Coronary artery (tissue), 2 donors: ENCODE measurements around the gene RDH16.
"Not testable (repeated sequence)": the region's sequence is repeated elsewhere in the genome, so short reads cannot be mapped to it uniquely, and the experiment has no call there.

Experiments used
- DNase-seq: peaks from one replicate; pipeline ENCODE4 v3.0.0-alpha.2; 2017; ENCODE audit warnings: low spot score
- H3K27ac ChIP-seq, 2 donors: fragments of 200-600 bp; sonication (generic); one replicate each; pipeline ENCODE4 v1.5.1; 2016 to 2019
- H3K4me3 ChIP-seq: fragments of 200-600 bp; sonication (generic); 2 replicates; pipeline ENCODE4 v1.5.1; 2016; ENCODE audit warnings: mild to moderate bottlenecking, moderate library complexity
- TF ChIP-seq, protein P1 (sequence below): fragments of 200-600 bp; sonication (generic); IDR thresholded peaks from one replicate; pipeline ENCODE4 v1.5.1; 2019; ENCODE audit warnings: antibody characterized with exemption

RDH16 gene

DNA sequence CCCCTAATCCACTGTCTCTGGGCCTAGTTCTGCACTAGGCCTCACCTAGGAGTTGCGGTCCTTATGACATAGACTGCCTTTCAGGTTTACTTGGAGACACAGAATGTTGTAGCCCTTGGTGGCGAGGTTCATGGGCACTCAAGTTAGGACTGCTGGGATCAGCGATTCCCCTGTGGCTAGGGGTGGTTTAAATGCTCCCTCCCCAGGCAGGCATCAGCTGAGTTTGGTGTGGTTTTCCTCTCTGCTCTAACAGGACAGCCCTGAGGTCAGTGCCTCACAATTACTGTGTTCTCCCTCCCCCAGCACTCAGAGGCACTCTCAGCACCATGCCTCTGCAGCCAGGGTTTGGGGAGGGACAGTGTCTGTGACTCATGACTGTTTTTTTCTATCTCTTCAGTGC is 22.2 kb upstream of the RDH16 start:
- Histone ChIP-seq H3K27ac (no peak overlapping the region), H3K4me3 (no peak overlapping the region)
- DNase-seq, result peak; percentile 43
- TF ChIP-seq, protein P1, sequence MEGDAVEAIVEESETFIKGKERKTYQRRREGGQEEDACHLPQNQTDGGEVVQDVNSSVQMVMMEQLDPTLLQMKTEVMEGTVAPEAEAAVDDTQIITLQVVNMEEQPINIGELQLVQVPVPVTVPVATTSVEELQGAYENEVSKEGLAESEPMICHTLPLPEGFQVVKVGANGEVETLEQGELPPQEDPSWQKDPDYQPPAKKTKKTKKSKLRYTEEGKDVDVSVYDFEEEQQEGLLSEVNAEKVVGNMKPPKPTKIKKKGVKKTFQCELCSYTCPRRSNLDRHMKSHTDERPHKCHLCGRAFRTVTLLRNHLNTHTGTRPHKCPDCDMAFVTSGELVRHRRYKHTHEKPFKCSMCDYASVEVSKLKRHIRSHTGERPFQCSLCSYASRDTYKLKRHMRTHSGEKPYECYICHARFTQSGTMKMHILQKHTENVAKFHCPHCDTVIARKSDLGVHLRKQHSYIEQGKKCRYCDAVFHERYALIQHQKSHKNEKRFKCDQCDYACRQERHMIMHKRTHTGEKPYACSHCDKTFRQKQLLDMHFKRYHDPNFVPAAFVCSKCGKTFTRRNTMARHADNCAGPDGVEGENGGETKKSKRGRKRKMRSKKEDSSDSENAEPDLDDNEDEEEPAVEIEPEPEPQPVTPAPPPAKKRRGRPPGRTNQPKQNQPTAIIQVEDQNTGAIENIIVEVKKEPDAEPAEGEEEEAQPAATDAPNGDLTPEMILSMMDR, result no peak

DNA sequence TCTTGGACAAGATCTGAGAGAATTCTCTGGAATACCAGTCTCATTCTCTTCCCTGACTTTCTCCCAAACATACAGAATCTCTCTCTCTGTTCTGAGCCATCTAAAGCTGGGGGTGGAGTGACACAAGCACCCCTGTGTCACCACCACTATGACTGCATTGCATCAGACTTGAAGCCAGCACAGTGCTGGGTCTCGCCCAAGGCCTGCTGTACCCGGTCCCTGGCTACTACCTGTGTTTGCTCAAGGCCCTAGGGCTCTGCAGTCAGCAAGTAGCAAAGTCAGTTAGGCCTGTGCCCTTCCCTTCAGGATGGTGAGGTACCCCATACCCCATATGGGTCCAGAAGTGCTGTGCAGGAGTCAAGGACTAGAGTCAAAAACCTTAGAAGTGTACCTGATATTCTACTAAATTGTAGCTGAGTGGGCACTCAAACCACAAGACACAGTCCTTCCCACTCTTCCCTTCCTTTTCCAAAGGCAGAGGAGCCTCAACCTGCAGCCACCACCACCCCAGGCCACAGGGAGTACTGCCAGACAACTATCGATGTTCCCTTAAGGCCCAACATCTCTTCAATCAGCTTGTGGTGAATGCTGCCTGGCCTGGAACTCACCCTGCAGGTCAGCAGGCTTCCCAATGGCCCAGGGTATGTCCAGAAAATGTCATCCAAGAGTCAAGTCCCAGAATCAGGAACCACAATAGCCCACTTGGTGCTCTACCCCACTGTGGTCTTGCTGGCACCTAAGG is 21.2 kb upstream of the RDH16 start:
- TF ChIP-seq, protein P1, result no peak
- Histone ChIP-seq H3K4me3 (no peak overlapping the region), H3K27ac (no peak overlapping the region)
- DNase-seq, result peak; percentile 33

DNA sequence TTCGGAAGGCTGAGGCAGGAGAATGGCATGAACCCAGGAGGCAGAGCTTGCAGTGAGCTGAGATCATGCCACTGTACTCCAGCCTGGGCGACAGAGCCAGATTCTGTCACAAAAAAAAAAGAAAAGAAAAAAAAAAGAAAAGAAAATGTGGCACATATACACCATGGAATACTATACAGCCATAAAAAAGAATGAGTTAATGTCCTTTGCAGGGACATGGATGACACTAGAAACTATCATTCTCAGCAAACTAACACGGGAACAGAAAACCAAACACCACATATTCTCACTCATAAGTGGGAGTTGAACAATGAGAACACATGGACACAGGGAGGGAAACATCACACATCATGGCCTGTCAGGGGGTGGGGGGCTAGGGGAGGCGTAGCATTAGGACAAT is 20.0 kb upstream of the RDH16 start:
- H3K4me3 ChIP-seq, DNase-seq, H3K27ac ChIP-seq: not testable (repeated sequence)

DNA sequence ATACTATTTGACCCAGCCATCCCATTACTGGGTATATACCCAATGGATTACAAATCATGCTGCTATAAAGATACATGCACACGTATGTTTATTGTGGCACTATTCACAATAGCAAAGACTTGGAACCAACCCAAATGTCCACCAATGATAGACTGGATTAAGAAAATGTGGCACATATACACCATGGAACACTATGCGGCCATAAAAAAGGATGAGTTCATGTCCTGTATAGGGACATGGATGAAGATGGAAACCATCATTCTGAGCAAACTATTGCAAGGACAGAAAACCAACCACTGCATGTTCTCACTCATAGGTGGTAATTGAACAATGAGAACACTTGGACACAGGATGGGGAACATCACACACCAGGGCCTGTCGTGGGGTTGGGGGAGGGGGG is 16.8 kb upstream of the RDH16 start:
- H3K27ac ChIP-seq, DNase-seq, H3K4me3 ChIP-seq: not testable (repeated sequence)

DNA sequence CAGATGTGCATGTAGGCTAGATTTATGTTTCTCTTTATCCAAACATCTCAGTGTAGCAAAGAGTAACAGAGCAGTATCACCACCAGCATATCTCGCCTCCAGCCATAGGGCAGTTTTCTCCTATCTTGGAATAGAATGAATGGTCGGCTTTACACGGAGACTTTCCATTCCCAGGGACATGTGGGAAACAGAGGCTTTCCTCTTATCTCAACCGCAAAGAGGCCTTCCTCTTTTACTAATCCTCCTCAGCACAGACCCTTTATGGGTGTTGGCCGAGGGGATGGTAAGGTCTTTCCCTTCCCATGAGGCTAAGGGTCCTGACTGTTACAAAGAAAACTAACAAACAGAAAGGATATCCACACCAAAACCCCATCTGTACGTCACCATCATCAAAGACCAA is 11.5 kb upstream of the RDH16 start:
- H3K4me3 ChIP-seq, DNase-seq, H3K27ac ChIP-seq: not testable (repeated sequence)

- H3K4me3 ChIP-seq, H3K27ac ChIP-seq, DNase-seq: not testable (repeated sequence)
Observed at GRCh38 chr12:56965997-56966642, 8.7 kb upstream of the RDH16 start.

GRCh38 chr12:56965124-56965523 is 7.7 kb upstream of the RDH16 start:
- H3K27ac ChIP-seq, H3K4me3 ChIP-seq, DNase-seq: not testable (repeated sequence)

DNA sequence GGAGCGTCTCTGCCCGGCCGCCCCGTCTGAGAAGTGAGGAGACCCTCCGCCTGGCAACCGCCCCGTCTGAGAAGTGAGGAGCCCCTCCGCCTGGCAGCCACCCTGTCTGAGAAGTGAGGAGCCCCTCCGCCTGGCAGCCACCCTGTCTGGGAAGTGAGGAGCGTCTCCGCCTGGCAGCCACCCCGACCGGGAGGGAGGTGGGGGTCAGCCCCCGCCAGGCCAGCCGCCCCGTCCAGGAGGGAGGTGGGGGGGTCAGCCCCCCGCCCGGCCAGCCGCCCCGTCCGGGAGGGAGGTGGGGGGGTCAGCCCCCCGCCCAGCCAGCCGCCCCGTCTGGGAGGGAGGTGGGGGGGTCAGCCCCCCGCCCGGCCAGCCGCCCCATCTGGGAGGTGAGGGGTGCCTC is 6.1 kb upstream of the RDH16 start:
- not testable (repeated sequence) for H3K27ac ChIP-seq, DNase-seq, H3K4me3 ChIP-seq

GRCh38 chr12:56962247-56962646 is 4.8 kb upstream of the RDH16 start:
- H3K4me3 ChIP-seq, DNase-seq, H3K27ac ChIP-seq: not testable (repeated sequence)

DNA sequence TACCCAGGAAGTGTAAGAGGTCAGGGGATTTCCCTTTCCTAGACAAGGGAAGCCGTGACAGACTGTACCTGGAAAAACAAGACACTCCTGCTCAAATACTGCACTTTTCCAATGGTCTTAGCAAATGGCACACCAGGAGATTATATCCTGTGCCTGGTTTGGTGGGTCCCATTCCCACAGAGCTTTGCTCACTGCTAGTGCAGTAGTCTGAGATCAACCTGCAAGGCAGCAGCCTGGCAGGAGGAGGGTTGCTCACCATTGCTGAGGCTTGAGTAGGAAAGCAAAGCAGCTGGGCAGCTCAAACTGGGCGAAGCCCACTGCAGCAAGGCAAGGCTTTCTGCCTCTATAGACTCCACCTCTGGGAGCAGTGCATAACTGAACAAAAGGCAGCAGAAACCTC is 1.0 kb upstream of the RDH16 start:
- TF ChIP-seq, protein P1, result no peak
- no peak overlapping the region for H3K27ac ChIP-seq
- no peak overlapping the region for H3K4me3 ChIP-seq
- DNase-seq, result no peak

DNA sequence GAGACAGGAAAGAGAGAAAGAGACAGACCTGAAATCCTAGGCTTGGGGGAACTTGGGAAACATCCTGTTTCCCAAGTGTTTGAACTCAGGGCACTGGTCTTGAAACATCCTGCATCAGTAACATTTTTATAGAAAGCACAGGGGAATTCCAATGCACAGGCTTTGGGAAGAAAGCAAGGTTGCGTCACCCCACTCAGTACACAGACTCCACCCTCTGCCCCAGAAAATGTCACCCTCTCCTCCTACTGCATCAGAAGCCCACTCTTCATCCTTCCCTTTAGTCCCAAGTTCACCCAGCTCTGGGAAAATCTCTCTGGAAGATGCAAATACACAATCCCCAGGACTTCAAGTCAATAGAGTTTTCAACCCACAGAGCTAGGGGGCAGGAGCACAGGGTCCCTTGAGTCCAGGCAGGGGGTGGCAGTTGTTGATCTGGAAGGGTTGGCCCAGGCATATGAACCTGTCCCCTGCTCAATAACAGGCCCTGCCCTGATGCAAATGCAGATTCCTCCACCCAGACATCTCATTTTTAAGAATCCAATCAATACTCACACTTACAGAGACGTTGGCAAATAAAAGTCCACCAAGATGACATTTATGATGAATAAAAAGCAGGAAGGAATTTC is 1.7 kb downstream of the RDH16 start:
- Histone ChIP-seq H3K4me3 (no peak overlapping the region), H3K27ac (no peak overlapping the region)
- TF ChIP-seq, protein P1, result no peak
- DNase-seq, result peak; percentile 22
